Measurements from ENCODE around the gene SRSF2. TPM values are rescaled to one million over a fixed set of nuclear protein-coding genes. Genes with fewer than 3 reads are reported as not detected.
"Not testable (repeated sequence)": the region's sequence is repeated elsewhere in the genome, so short reads cannot be mapped to it uniquely, and the experiment has no call there.

The SRSF2 gene
- total RNA-seq, 2 donors from 2014 or later, result 217 to 316 TPM

DNA sequence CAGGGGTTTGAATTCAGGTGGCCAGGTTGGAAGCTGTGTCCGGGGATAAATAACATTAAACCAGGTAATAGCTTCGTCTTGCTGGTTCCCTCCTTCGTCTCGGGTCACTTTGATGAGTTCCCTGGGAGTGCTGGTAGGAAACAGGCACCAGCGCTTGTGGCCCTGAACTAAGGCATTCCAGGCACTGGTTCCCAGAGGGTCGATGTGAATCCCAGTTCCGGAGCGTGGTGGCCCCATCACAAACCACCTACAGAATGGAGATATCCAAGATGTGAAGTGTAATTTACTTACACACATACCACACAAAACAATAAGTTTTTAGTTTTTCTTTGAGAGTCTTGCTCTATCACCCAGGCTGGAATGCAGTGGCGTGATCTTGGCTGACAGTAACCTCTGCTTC, 13.3 kb downstream of the SRSF2 start:
- H3K9me3 ChIP-seq, result no peaks in the 10 kb centered on the region
- H3K4me1 ChIP-seq (replicated peaks), result peaks cover 21% of the 10 kb centered on the region
- TF ChIP-seq, protein P1, sequence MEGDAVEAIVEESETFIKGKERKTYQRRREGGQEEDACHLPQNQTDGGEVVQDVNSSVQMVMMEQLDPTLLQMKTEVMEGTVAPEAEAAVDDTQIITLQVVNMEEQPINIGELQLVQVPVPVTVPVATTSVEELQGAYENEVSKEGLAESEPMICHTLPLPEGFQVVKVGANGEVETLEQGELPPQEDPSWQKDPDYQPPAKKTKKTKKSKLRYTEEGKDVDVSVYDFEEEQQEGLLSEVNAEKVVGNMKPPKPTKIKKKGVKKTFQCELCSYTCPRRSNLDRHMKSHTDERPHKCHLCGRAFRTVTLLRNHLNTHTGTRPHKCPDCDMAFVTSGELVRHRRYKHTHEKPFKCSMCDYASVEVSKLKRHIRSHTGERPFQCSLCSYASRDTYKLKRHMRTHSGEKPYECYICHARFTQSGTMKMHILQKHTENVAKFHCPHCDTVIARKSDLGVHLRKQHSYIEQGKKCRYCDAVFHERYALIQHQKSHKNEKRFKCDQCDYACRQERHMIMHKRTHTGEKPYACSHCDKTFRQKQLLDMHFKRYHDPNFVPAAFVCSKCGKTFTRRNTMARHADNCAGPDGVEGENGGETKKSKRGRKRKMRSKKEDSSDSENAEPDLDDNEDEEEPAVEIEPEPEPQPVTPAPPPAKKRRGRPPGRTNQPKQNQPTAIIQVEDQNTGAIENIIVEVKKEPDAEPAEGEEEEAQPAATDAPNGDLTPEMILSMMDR (IDR thresholded peaks at IDR 0.05), result no peak
- TF ChIP-seq POLR2A (IDR thresholded peaks at IDR 0.05) (no peak), POLR2AphosphoS5 (IDR thresholded peaks at IDR 0.05) (no peak)
- peaks cover 21 to 22% of the 10 kb centered on the region in 2 donors for H3K36me3 ChIP-seq
- no peak overlapping the region for H3K4me3 ChIP-seq
- no peak overlapping the region for H3K27ac ChIP-seq
- no peaks in the 10 kb centered on the region for H3K27me3 ChIP-seq (replicated peaks; ENCODE audit: insufficient read depth)
- intact Hi-C loops (cut with DNase I), result no loop called here
- no peak for DNase-seq (ENCODE audit: low spot score)
- WGBS, result 95% methylated on average over 9 of the region's 9 CpGs

DNA sequence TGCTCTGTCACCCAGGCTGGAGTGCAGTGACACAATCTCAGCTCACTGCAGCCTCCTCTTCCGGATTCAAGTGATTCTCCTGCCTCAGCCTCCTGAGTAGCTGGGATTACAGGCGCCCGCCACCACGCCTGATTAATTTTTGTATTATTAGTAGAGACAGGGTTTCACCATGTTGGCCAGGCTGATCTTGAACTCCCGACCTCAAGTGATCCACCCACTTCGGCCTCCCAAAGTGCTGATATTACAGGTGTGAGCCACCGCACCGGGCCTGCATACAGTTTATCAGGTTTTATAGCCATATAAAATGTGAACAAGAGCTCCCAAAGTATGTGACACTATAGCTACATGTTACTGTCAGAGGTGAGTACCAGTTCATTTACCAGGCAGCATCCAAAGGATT, 14.2 kb downstream of the SRSF2 start:
- intact Hi-C loops (cut with DNase I); H3K9me3 ChIP-seq; H3K4me3 ChIP-seq; H3K27me3 ChIP-seq (replicated peaks; ENCODE audit: insufficient read depth); DNase-seq (ENCODE audit: low spot score); H3K27ac ChIP-seq: not testable (repeated sequence)
- 94% methylated on average over 8 of the region's 8 CpGs for WGBS
- H3K4me1 ChIP-seq (replicated peaks), result peaks cover 19% of the 10 kb centered on the region
- peaks cover 21 to 22% of the 10 kb centered on the region in 2 donors for H3K36me3 ChIP-seq

DNA sequence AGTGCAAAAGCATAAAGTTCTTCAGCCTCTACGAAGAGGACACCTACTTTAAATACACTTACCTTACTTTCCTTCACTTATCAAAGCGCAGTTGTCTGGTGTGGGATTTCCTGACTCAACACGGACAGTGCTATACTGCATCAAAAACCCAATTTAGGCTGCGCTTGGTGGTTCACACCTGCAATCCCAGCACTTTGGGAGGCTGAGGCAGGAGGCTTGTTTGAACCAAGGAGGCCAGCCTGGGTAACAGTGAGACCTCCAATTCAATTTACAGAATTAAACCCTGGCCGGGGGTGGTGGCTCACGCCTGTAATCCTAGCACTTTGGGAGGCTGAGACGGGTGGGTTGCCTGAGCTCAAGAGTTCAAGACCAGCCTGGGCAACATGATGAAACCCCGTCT, 14.9 kb downstream of the SRSF2 start:
- no peak for DNase-seq (ENCODE audit: low spot score)
- 95% methylated on average over 8 of the region's 8 CpGs for WGBS
- intact Hi-C loops (cut with DNase I), result no loop called here
- H3K36me3 ChIP-seq, result peaks cover 22 to 24% of the 10 kb centered on the region in 2 donors
- no peak overlapping the region for H3K4me3 ChIP-seq
- TF ChIP-seq, protein P1 (IDR thresholded peaks at IDR 0.05), result no peak
- no peak for TF ChIP-seq POLR2AphosphoS5 (IDR thresholded peaks at IDR 0.05)
- H3K27ac ChIP-seq, result no peak overlapping the region
- H3K27me3 ChIP-seq (replicated peaks; ENCODE audit: insufficient read depth), result no peaks in the 10 kb centered on the region
- peaks cover 12% of the 10 kb centered on the region for H3K4me1 ChIP-seq (replicated peaks)
- no peaks in the 10 kb centered on the region for H3K9me3 ChIP-seq

DNA sequence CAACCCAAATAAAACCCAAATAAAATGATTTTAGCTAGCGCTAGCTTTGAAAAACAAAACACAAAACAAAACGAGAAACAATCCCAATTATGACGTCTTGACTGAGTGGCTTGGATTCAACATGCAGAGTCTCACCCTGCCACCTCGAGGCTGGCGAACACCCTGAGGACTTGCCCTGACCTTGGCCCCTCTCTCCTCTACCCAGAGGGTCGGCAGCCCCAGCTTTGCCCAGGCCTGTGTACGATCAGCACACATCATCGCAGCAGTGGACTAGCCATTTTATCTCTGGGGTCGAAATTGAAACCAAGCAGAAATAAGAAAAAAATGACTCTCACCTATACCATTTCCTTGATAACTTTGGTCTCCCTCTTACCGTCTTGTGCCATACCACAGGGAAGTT, 15.7 kb downstream of the SRSF2 start:
- TF ChIP-seq, protein P1 (IDR thresholded peaks at IDR 0.05), result no peak
- TF ChIP-seq POLR2A (IDR thresholded peaks at IDR 0.05), result no peak
- no peak for TF ChIP-seq POLR2AphosphoS5 (IDR thresholded peaks at IDR 0.05)
- intact Hi-C loops (cut with DNase I), result no loop called here
- Histone ChIP-seq H3K4me3 (no peak overlapping the region), H3K27me3 (replicated peaks; ENCODE audit: insufficient read depth) (no peaks in the 10 kb centered on the region), H3K4me1 (replicated peaks) (peaks cover 12% of the 10 kb centered on the region), H3K36me3 (peaks cover 22 to 26% of the 10 kb centered on the region in 2 donors), H3K27ac (no peak overlapping the region), H3K9me3 (no peaks in the 10 kb centered on the region)
- 88% methylated on average over 10 of the region's 10 CpGs for WGBS
- DNase-seq (ENCODE audit: low spot score), result no peak

DNA sequence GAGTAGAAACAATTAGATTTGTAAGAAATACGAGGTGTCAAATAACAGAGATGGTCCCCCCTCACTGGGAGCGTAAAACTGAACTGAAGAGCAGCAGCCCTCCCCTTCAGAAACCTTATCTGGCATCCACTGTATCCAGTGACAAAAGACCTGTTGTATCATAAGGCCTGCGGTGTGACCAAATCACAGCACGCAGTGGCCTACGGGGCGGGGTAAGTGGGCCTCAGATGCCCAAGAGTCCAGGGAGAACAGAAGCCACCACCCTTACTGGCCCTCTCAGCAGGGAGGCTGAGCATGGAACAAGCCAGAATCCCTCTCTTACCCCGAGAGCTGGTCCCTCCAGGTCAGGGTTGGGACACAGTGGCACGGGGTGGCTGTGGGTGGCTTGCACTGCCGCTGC, 16.2 kb downstream of the SRSF2 start:
- DNase-seq (ENCODE audit: low spot score), result no peak
- Histone ChIP-seq H3K27ac (no peak overlapping the region), H3K27me3 (replicated peaks; ENCODE audit: insufficient read depth) (no peaks in the 10 kb centered on the region), H3K4me3 (no peak overlapping the region), H3K9me3 (no peaks in the 10 kb centered on the region), H3K4me1 (replicated peaks) (peaks cover 12% of the 10 kb centered on the region), H3K36me3 (peaks cover 22 to 26% of the 10 kb centered on the region in 2 donors)
- TF ChIP-seq, protein P1 (IDR thresholded peaks at IDR 0.05), result no peak
- TF ChIP-seq POLR2A (IDR thresholded peaks at IDR 0.05) (no peak), POLR2AphosphoS5 (IDR thresholded peaks at IDR 0.05) (no peak)
- intact Hi-C loops (cut with DNase I), result no loop called here
- 83% methylated on average over 9 of the region's 9 CpGs for WGBS
